ENCODE data around the gene PRKCB.

DNA sequence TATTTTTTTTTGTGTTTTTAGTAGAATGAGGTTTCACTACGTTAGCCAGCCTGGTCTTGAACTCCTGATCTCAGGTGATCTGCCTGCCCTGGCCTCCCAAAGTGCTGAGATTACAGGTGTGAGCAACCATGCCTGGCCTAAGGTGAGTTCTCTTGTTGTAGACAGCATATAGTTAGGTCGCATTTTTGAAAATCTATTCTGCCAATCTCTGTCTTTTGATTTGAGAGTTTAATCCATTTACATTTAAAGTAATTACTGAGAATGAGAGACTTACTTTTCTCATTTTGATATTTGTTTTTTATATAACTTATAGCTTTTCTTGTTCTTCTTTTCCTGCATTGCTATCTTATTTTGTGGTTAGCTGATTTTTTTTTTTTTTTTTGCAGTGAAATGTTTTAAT lies 6.3 kb upstream of the PRKCB start:
- no peak for TF ChIP-seq CTCF (IDR thresholded peaks at IDR 0.05)
- TF ChIP-seq POLR2AphosphoS5 (IDR thresholded peaks at IDR 0.05): no peak
- no peak for TF ChIP-seq POLR2A (IDR thresholded peaks at IDR 0.05)
